Astrocyte of the cerebellum (primary cell): ENCODE measurements around the gene CEBPB.

Source experiments
- DNase-seq: peaks from one replicate; pipeline ENCODE4 v3.0.0-alpha.2; 2011; ENCODE audit warnings: low read depth
- H3K4me3 ChIP-seq: 2 replicates; pipeline ENCODE4 v1.5.1; 2011; ENCODE audit warnings: mild to moderate bottlenecking, low read depth, low read length, moderate library complexity
- in situ Hi-C: cut with HindIII; loops from 2 replicates; pipeline ENCODE4 v1.10.0; 2017; ENCODE audit warnings: low sequenced_read_pairs
- TF ChIP-seq, protein P1 (sequence below): IDR thresholded peaks from 2 replicates; pipeline ENCODE4 v1.5.1; 2012; ENCODE audit warnings: low read length, low read depth, moderate library complexity, mild to moderate bottlenecking; ENCODE audit errors: missing control alignments

Gene CEBPB

DNA sequence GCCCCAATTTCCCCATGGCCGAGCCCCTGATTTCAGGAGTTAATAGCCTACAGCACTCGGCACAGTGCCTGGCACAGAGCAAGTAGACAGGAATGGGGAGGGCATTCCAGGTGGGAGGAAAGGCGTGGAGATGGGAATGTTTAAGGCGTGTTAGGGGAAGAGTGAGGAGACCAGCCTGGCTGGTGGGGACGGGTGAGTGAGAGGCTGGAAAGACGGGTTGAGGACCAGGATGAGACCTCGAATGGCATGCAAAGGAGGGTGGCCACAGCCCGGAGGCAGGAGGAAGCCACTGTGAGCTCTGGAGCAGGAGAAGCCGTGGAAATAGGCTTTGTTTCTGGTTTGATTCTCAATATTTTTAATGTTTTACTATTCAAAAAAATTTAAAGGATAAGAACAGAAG lies 49.5 kb downstream of the CEBPB start:
- in situ Hi-C loops, result no loop called here

DNA sequence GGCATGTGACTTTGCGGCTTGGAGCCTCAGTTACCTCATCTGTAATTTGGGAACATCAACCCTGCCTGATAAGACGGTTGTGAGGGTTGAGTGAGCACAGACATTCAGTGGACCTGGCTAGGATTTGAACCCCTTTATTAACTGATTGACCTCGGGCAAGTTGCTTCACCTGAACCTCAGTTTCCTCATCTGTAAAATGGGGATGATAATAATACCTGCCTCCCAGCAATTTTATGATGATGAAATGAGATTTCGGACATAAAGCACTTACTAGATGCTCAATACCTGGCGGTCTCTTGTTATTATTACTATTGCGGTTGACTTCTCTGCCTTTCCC lies 51.5 kb downstream of the CEBPB start:
- no peak overlapping the region for H3K4me3 ChIP-seq
- in situ Hi-C loops, result no loop called here
- no peak for DNase-seq
- TF ChIP-seq, protein P1, sequence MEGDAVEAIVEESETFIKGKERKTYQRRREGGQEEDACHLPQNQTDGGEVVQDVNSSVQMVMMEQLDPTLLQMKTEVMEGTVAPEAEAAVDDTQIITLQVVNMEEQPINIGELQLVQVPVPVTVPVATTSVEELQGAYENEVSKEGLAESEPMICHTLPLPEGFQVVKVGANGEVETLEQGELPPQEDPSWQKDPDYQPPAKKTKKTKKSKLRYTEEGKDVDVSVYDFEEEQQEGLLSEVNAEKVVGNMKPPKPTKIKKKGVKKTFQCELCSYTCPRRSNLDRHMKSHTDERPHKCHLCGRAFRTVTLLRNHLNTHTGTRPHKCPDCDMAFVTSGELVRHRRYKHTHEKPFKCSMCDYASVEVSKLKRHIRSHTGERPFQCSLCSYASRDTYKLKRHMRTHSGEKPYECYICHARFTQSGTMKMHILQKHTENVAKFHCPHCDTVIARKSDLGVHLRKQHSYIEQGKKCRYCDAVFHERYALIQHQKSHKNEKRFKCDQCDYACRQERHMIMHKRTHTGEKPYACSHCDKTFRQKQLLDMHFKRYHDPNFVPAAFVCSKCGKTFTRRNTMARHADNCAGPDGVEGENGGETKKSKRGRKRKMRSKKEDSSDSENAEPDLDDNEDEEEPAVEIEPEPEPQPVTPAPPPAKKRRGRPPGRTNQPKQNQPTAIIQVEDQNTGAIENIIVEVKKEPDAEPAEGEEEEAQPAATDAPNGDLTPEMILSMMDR, result no peak

More for the DNA sequence above, 49.5 kb downstream of the CEBPB start:
- no peak for DNase-seq
- TF ChIP-seq, protein P1, result no peak
- H3K4me3 ChIP-seq, result no peak overlapping the region
